ENCODE measurements around the gene ZNF469. TPM values are rescaled to one million over a fixed set of nuclear protein-coding genes. Genes with fewer than 3 reads are reported as not detected.
A peak's percentile ranks its signal among the peaks of the same experiment; 100 is the strongest.

The ZNF469 gene
- total RNA-seq, 1 donor from 2014 or later, result 28.7 TPM

DNA sequence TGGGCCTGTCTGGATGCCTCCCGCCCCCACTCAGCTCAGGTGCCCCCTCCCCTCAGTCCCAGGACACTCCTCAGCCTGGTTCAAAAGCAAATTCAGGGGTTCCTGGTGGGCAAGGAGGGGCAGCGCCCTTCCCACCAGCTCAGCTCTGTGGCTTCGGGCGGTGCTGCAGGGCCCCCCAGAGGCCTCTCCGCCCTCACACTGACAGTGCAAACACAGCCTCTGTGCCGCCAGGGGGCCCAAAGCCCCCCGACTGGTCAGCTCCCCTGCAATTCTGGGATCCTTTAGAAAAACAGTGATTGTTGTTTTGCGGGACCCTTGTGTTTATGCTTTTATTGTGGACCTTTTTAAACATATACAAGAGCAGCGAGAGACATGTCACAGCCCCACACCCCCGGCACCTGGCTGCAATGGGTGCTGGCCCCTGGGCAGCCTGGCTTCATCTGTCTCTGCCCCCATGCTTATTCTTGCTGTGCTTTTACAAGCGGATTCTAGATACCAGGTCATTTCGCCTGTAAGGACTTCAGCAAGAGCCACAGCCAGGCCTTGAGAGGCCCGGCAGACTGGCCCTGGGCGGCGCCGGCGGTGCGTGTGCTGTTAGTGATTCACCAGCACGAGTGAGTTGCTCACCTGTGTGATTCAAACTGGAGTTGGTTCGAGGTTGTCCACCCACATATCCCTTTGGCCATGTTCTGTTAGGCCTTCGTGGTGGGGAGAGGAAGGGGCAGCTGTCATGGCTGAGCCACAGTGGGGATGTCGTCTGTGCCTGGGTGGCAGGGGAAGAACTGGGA, 21.2 kb downstream of the ZNF469 start:
- H3K4me1 Mint-ChIP-seq, result peaks cover 7% of the 10 kb centered on the region
- H3K4me3 Mint-ChIP-seq, result no peak overlapping the region
- no peak for TF ChIP-seq CTCF (IDR thresholded peaks at IDR 0.05; ENCODE audit: unreplicated experiment)
- no peak for DNase-seq (ENCODE audit: low spot score in 2 of 2, unreplicated experiment in 2 of 2)
- no peaks in the 10 kb centered on the region for H3K9me3 Mint-ChIP-seq
- no peaks in the 10 kb centered on the region for H3K27me3 Mint-ChIP-seq (ENCODE audit: low read depth)
- no peak overlapping the region for H3K27ac Mint-ChIP-seq
- H3K36me3 Mint-ChIP-seq, result no peaks in the 10 kb centered on the region

GRCh38 chr16:88404769-88405168, 22.0 kb downstream of the ZNF469 start:
- no peaks in the 10 kb centered on the region for H3K9me3 Mint-ChIP-seq
- no peaks in the 10 kb centered on the region for H3K27me3 Mint-ChIP-seq (ENCODE audit: low read depth)
- DNase-seq (ENCODE audit: low spot score in 2 of 2, unreplicated experiment in 2 of 2), result no peak
- peaks cover 7% of the 10 kb centered on the region for H3K4me1 Mint-ChIP-seq
- no peak for TF ChIP-seq CTCF (IDR thresholded peaks at IDR 0.05; ENCODE audit: unreplicated experiment)
- H3K27ac Mint-ChIP-seq, result no peak overlapping the region
- no peak overlapping the region for H3K4me3 Mint-ChIP-seq
- no peaks in the 10 kb centered on the region for H3K36me3 Mint-ChIP-seq

DNA sequence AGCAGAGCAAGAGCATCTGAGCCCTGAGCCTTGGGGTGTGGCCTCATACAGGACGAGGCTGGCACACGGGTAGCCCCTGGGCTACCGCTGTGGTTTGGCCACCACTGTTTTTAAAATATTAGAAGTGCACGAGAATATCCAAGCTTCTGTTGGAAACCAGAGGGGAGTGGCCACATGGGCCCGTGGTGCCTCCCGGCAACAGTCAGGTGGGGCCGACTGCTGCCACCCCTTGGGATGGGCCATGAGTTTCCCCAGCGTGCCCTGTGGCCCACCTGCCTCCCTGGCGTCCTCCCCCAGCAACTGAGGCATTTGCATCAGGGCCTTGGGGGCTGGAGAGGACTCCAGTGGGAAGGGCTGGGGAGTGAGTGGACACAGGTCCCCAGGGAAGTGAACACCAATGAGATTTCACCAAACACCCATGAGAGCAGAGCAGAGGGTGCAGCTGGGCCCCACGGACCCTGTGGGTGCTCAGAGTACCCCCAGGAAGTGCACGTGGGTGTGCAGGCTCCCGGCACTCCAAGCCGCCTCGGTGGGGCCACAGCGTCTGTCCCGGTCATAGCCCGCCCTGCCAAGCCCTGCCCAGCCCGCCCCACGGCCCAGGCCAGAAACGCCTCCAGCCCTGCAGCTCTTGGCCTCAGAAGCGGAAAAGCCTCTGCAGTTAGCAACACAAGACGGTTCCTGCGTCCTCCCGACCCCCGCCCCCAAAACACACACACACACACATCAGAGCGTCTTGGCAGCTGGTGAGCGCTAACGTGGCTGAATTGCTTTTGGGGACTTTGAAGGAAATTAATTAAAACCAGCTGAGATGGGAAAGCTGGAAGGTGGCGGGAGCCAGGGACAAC, 22.7 kb downstream of the ZNF469 start:
- no peak for TF ChIP-seq CTCF (IDR thresholded peaks at IDR 0.05; ENCODE audit: unreplicated experiment)
- H3K4me3 Mint-ChIP-seq, result no peak overlapping the region
- no peaks in the 10 kb centered on the region for H3K9me3 Mint-ChIP-seq
- peak overlapping the region; percentile 34 for H3K27ac Mint-ChIP-seq
- DNase-seq (ENCODE audit: low spot score in 2 of 2, unreplicated experiment in 2 of 2), result no peak
- H3K36me3 Mint-ChIP-seq, result no peaks in the 10 kb centered on the region
- peaks cover 7% of the 10 kb centered on the region for H3K4me1 Mint-ChIP-seq
- no peaks in the 10 kb centered on the region for H3K27me3 Mint-ChIP-seq (ENCODE audit: low read depth)

GRCh38 chr16:88406096-88407041, 23.6 kb downstream of the ZNF469 start:
- Mint-ChIP-seq H3K36me3 (no peaks in the 10 kb centered on the region), H3K27ac (peak overlapping the region; percentile 50), H3K27me3 (ENCODE audit: low read depth) (no peaks in the 10 kb centered on the region), H3K4me1 (peaks cover 7% of the 10 kb centered on the region), H3K4me3 (no peak overlapping the region), H3K9me3 (no peaks in the 10 kb centered on the region)
- no peak for DNase-seq (ENCODE audit: low spot score in 2 of 2, unreplicated experiment in 2 of 2)
- no peak for TF ChIP-seq CTCF (IDR thresholded peaks at IDR 0.05; ENCODE audit: unreplicated experiment)

- Mint-ChIP-seq H3K4me1 (peaks cover 7% of the 10 kb centered on the region), H3K4me3 (no peak overlapping the region), H3K27me3 (ENCODE audit: low read depth) (no peaks in the 10 kb centered on the region), H3K27ac (no peak overlapping the region), H3K36me3 (no peaks in the 10 kb centered on the region), H3K9me3 (no peaks in the 10 kb centered on the region)
- no peak for TF ChIP-seq CTCF (IDR thresholded peaks at IDR 0.05; ENCODE audit: unreplicated experiment)
- no peak for DNase-seq (ENCODE audit: low spot score in 2 of 2, unreplicated experiment in 2 of 2)
Observed at GRCh38 chr16:88407042-88407420, 24.3 kb downstream of the ZNF469 start.

All from mesothelial cell of epicardium (in vitro differentiated cells).